Measurements from ENCODE around the gene UPF3A. TPM values are rescaled to one million over a fixed set of nuclear protein-coding genes. Genes with fewer than 3 reads are reported as not detected.

The UPF3A gene
- total and polyA plus RNA-seq, 10 of the 15 experiments (the other 5 are each of a cell fraction or from before 2014, with no cell fraction given) = 18.6 to 61.5 (median 43.3) TPM

DNA sequence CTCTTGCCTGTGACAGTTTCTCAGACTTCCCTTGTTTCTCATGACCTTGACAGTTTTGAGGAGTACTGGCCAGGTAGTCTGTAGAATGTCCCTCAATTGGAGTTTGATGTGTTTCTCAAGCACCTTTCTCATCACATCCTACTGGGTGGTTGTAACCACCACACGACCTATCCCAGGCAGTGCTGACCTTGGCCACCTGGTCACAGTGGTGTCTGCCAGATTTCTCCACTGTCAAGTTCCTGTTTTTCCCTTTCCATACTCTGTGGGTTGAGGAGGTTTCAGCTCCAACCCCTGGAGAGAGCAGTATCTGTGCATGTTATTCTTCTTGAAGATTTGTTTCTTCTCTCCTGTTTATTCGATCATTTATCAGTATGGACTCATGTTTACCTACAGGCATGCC is 8.4 kb upstream of the UPF3A start:
- TF ChIP-seq PML (IDR thresholded peaks at IDR 0.05; ENCODE audit: low read length) (no peak), BHLHE40 (IDR thresholded peaks at IDR 0.05; ENCODE audit: borderline replicate concordance in 1 of 2, low read depth in 2 of 2, low read length in 1 of 2) (no peak), KLF5 (IDR thresholded peaks at IDR 0.05; ENCODE audit: partially characterized antibody) (no peak), SMARCA5 (IDR thresholded peaks at IDR 0.05) (no peak), RAD51 (IDR thresholded peaks at IDR 0.05) (no peak), SMAD5 (IDR thresholded peaks at IDR 0.05; ENCODE audit: low read depth) (no peak), TBL1XR1 (IDR thresholded peaks at IDR 0.05; ENCODE audit: low read depth, low read length) (no peak), BACH1 (IDR thresholded peaks at IDR 0.05; ENCODE audit: borderline replicate concordance) (no peak), IKZF2 (IDR thresholded peaks at IDR 0.05) (no peak), KDM1A (IDR thresholded peaks at IDR 0.05; ENCODE audit: borderline replicate concordance) (no peak), MEF2B (IDR thresholded peaks at IDR 0.05; ENCODE audit: partially characterized antibody, poor library complexity, severe bottlenecking) (no peak), GATAD2B (conservative IDR thresholded peaks at IDR 0.05; ENCODE audit: low read depth) (no peak), POLR2AphosphoS2 (IDR thresholded peaks at IDR 0.05; ENCODE audit: low read depth, low read length) (no peak), IRF4 (IDR thresholded peaks at IDR 0.05; ENCODE audit: low read depth, low read length) (no peak), STAT3 (IDR thresholded peaks at IDR 0.05; ENCODE audit: low read depth, low read length) (no peak), IKZF1 (conservative IDR thresholded peaks at IDR 0.05) (no peak), JUNB (IDR thresholded peaks at IDR 0.05) (no peak)
- TF ChIP-seq, protein P1, sequence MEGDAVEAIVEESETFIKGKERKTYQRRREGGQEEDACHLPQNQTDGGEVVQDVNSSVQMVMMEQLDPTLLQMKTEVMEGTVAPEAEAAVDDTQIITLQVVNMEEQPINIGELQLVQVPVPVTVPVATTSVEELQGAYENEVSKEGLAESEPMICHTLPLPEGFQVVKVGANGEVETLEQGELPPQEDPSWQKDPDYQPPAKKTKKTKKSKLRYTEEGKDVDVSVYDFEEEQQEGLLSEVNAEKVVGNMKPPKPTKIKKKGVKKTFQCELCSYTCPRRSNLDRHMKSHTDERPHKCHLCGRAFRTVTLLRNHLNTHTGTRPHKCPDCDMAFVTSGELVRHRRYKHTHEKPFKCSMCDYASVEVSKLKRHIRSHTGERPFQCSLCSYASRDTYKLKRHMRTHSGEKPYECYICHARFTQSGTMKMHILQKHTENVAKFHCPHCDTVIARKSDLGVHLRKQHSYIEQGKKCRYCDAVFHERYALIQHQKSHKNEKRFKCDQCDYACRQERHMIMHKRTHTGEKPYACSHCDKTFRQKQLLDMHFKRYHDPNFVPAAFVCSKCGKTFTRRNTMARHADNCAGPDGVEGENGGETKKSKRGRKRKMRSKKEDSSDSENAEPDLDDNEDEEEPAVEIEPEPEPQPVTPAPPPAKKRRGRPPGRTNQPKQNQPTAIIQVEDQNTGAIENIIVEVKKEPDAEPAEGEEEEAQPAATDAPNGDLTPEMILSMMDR (IDR thresholded peaks at IDR 0.05 in 2 of 3, conservative IDR thresholded peaks at IDR 0.05 in 1 of 3; ENCODE audit: control insufficient read depth in 2 of 3, extremely low read depth in 1 of 3, insufficient read depth in 1 of 3, low read depth in 3 of 3, low read length in 3 of 3) = no peak
- WGBS (ENCODE audit: insufficient coverage, insufficient replicate concordance, low lambda C conversion rate, missing lambda C conversion rate) = 61% methylated on average over 2 of the region's 2 CpGs
- SMC1A ChIA-PET (ENCODE audit: uncharacterized antibody, unreplicated experiment) = no interaction called here
- ATAC-seq = no peak
- no peak overlapping the region for H3K4me2 ChIP-seq (ENCODE audit: control insufficient read depth, insufficient read depth)
- H3K36me3 ChIP-seq (ENCODE audit: control insufficient read depth in 2 of 2, insufficient read depth in 2 of 2, low read length in 1 of 2) = peaks cover under 1 to 8% of the 10 kb centered on the region in 2 experiments; a peak in 3 of 4 replicates
- H2AFZ ChIP-seq (ENCODE audit: control insufficient read depth, low read depth, low read length) = no peak overlapping the region
- H3K4me1 ChIP-seq (ENCODE audit: control insufficient read depth, insufficient read depth, low read length) = peaks cover 3% of the 10 kb centered on the region; the same call in 1 of the 2 replicates
- no peak overlapping the region for H3K27ac ChIP-seq (ENCODE audit: control insufficient read depth, insufficient read depth)
- no peaks in the 10 kb centered on the region for H3K79me2 ChIP-seq (ENCODE audit: control insufficient read depth, insufficient read depth, low read length)
- H3K27me3 ChIP-seq (replicated peaks in 1 of 2; ENCODE audit: control insufficient read depth in 2 of 2, insufficient read depth in 2 of 2, low read length in 1 of 2) = no peaks in the 10 kb centered on the region
- in situ Hi-C loops (cut with MboI) (no loop called here), intact Hi-C loops (cut with micrococcal nuclease; ENCODE audit: unreplicated experiment) (no loop called here)
- RAD21 ChIA-PET (ENCODE audit: unreplicated experiment) = no interaction called here
- no peak overlapping the region for H3K4me3 ChIP-seq
- POLR2A ChIA-PET = interaction anchor here (0.5 kb wide), 1 partner anchor 21 kb away, joined by 4 read pairs; no protein-coding TSS in a partner anchor
- peaks cover 3% of the 10 kb centered on the region; the same call in 2 of the 3 replicates for H3K9me3 ChIP-seq (replicated peaks; ENCODE audit: control insufficient read depth, insufficient read depth, low read length)
- no peak for FAIRE-seq
- no peak overlapping the region for H3K9ac ChIP-seq (ENCODE audit: control insufficient read depth, insufficient read depth, low read length)
- BruUV-seq (replicated peaks) = no TSS peak
- no peaks in the 10 kb centered on the region for H4K20me1 ChIP-seq (ENCODE audit: control insufficient read depth, insufficient read depth)
- no peak for DNase-seq (ENCODE audit: low read depth, low spot score)
- CTCF ChIA-PET = no interaction called here

Data from GM12878 (cell line).